HepG2 (cell line): ENCODE data around the gene ADGRV1. TPM values are rescaled to one million over a fixed set of nuclear protein-coding genes. Genes with fewer than 3 reads are reported as not detected.

Experiments used
- ATAC-seq: fragments of 200-7000 bp; cut with Tn5 transposase; 3 replicates; pipeline ENCODE4 v1.9.1; 2020; ENCODE audit warnings: mild to moderate bottlenecking, moderate library complexity
- BruUV-seq: library from RNA; stranded (reverse); fragments of 400-500 nt; replicated peaks from 2 replicates; lab custom pipeline; 2021; lab: Mats Ljungman, UMichigan
- CTCF ChIA-PET: fragments of 300-600 bp; formaldehyde crosslinking; extraction: SDS; loops from one replicate; lab custom pipeline; 2021; ENCODE audit warnings: low total read pairs, inconsistent platforms, low intra/inter-chr PET ratio; lab: Yijun Ruan, JAX
- POLR2A ChIA-PET: fragments of 350-600 bp; sonication (Branson Sonifier 250); formaldehyde crosslinking; loops from one replicate; lab custom pipeline; 2020; ENCODE audit warnings: antibody characterized with exemption, inconsistent platforms; lab: Yijun Ruan, JAX
- DNase-seq: peaks from one replicate; pipeline ENCODE4 v3.0.0-alpha.2; 2015; ENCODE audit warnings: low spot score
- FAIRE-seq: peaks from 3 replicates; lab custom pipeline; 2011; peaks lifted over from hg19 to GRCh38; lab: Jason Lieb, UNC
- H2AFZ ChIP-seq: one replicate; pipeline ENCODE4 v1.6.1; 2011; ENCODE audit warnings: low read length, inconsistent platforms
- H3K27ac ChIP-seq: fragments of 300-600 bp; 3 replicates; pipeline ENCODE4 v1.8.0; 2011; ENCODE audit warnings: mixed run types, mild to moderate bottlenecking, mixed read lengths, low read length, inconsistent platforms; ENCODE audit not compliant: insufficient read depth; ENCODE audit errors: extremely low read length
- H3K27me3 ChIP-seq, 2 experiments: fragments of 200-600 bp in 1 of 2; 2 replicates in 1 of 2; 3 replicates in 1 of 2; pipeline versions ENCODE4 v1.6.0 to v1.8.0; 2011; ENCODE audit warnings: low read length in 2 of 2, mild to moderate bottlenecking in 2 of 2, moderate library complexity in 2 of 2, inconsistent platforms in 1 of 2; ENCODE audit not compliant: insufficient read depth in 2 of 2, control insufficient read depth in 1 of 2
- H3K36me3 ChIP-seq, 2 experiments: fragments of 200-600 bp in 1 of 2; replicated peaks in 1 of 2; 2 replicates in 1 of 2; 3 replicates in 1 of 2; pipeline versions ENCODE4 v1.5.1 to v1.8.0; 2011; ENCODE audit warnings: low read length in 2 of 2, inconsistent platforms in 1 of 2; ENCODE audit not compliant: insufficient read depth in 2 of 2, control insufficient read depth in 1 of 2
- H3K4me1 ChIP-seq: 2 replicates; pipeline ENCODE4 v1.5.1; 2012; ENCODE audit warnings: low read length, inconsistent platforms; ENCODE audit not compliant: insufficient read depth
- H3K4me2 ChIP-seq: 2 replicates; pipeline ENCODE4 v1.6.0; 2011; ENCODE audit warnings: low read depth, low read length, inconsistent platforms
- H3K4me3 ChIP-seq, 3 experiments: fragments of 200-600 bp in 1 of 3; sonication (generic), shearing (Covaris generic) in 1 of 3; replicated peaks in 1 of 3; 2 replicates each; pipeline ENCODE4 v1.5.1; 2011 to 2016; ENCODE audit warnings: low read length in 3 of 3, inconsistent platforms in 2 of 3, low read depth in 2 of 3, mild to moderate bottlenecking in 2 of 3, control low read depth in 1 of 3, mixed read lengths in 1 of 3; ENCODE audit not compliant: insufficient read depth in 1 of 3
- H3K79me2 ChIP-seq: one replicate; pipeline ENCODE4 v1.6.1; 2011; ENCODE audit warnings: low read length, inconsistent platforms; ENCODE audit not compliant: insufficient read depth
- H3K9ac ChIP-seq: 2 replicates; pipeline ENCODE4 v1.6.0; 2011; ENCODE audit warnings: mild to moderate bottlenecking, low read depth, low read length, inconsistent platforms; ENCODE audit not compliant: insufficient read depth
- H3K9me3 ChIP-seq: 2 replicates; pipeline ENCODE4 v1.5.1; 2012; ENCODE audit warnings: mild to moderate bottlenecking, low read length
- H4K20me1 ChIP-seq: 2 replicates; pipeline ENCODE4 v1.6.0; 2011; ENCODE audit warnings: inconsistent platforms, mild to moderate bottlenecking, low read length, moderate library complexity; ENCODE audit not compliant: insufficient read depth
- CENPX ChIP-seq: sonication (generic); formaldehyde crosslinking; IDR thresholded peaks from 2 replicates; pipeline ENCODE4 v1.9.0; 2021; ENCODE audit warnings: mild to moderate bottlenecking, missing genetic modification reagents, moderate library complexity
- ERF ChIP-seq: IDR thresholded peaks from 2 replicates; pipeline ENCODE4 v1.6.1; 2018; ENCODE audit warnings: missing biosample characterization, missing genetic modification reagents
- HMGA1 ChIP-seq: sonication (generic); formaldehyde crosslinking; conservative IDR thresholded peaks from 2 replicates; pipeline ENCODE4 v1.4.0; 2020; ENCODE audit warnings: missing genetic modification reagents
- NFE2 ChIP-seq: sonication (generic); formaldehyde crosslinking; IDR thresholded peaks from 2 replicates; pipeline ENCODE4 v1.4.0; 2020; ENCODE audit warnings: missing genetic modification reagents
- RARA ChIP-seq: IDR thresholded peaks from 2 replicates; pipeline ENCODE4 v1.6.1; 2016; ENCODE audit warnings: missing genetic modification reagents, missing compliant biosample characterization
- RFX1 ChIP-seq: fragments of 450-650 bp; IDR thresholded peaks from 2 replicates; pipeline ENCODE4 v1.6.1; 2017
- RFX3 ChIP-seq: IDR thresholded peaks from 2 replicates; pipeline ENCODE4 v1.6.1; 2016; ENCODE audit warnings: missing biosample characterization, missing genetic modification reagents
- RXRA ChIP-seq: sonication (generic); formaldehyde crosslinking; IDR thresholded peaks from 2 replicates; pipeline ENCODE4 v1.5.1; 2020; ENCODE audit warnings: missing genetic modification reagents
- SRSF1 ChIP-seq: fragments of 200-400 bp; formaldehyde crosslinking; optimal IDR thresholded peaks from 2 replicates; pipeline ENCODE3; 2017; ENCODE audit warnings: mild to moderate bottlenecking, low read depth, low read length, moderate library complexity
- TBX2 ChIP-seq: sonication (generic); formaldehyde crosslinking; IDR thresholded peaks from 2 replicates; pipeline ENCODE4 v1.5.0; 2020; ENCODE audit warnings: missing genetic modification reagents, mild to moderate bottlenecking, borderline replicate concordance
- ZKSCAN8 ChIP-seq: IDR thresholded peaks from 2 replicates; pipeline ENCODE4 v1.6.1; 2016; ENCODE audit warnings: borderline replicate concordance, missing genetic modification reagents, missing compliant biosample characterization
- ZNF441 ChIP-seq: sonication (generic); formaldehyde crosslinking; IDR thresholded peaks from 2 replicates; pipeline ENCODE4 v1.7.0; 2021; ENCODE audit warnings: missing genetic modification reagents, borderline replicate concordance
- ZNF589 ChIP-seq: sonication (generic); formaldehyde crosslinking; conservative IDR thresholded peaks from 2 replicates; pipeline ENCODE4 v1.8.0; 2022; ENCODE audit warnings: mild to moderate bottlenecking, moderate library complexity, missing genetic modification reagents
- ZNF616 ChIP-seq: sonication (generic); formaldehyde crosslinking; IDR thresholded peaks from 2 replicates; pipeline ENCODE4 v1.5.0; 2020; ENCODE audit warnings: low read depth, mild to moderate bottlenecking, missing genetic modification reagents
- ZNF75D ChIP-seq: sonication (generic); formaldehyde crosslinking; IDR thresholded peaks from 2 replicates; pipeline ENCODE4 v1.8.1; 2023; ENCODE audit warnings: missing genetic modification reagents, mild to moderate bottlenecking, borderline replicate concordance
- in situ Hi-C: cut with HindIII; loops from 2 replicates; pipeline ENCODE4 v1.10.0; 2017; ENCODE audit warnings: low pct_unique_long_range_greater_than_20kb; ENCODE audit not compliant: extremely low pct_ligation_motif_present
- intact Hi-C: fragments of 100-400 bp; cut with micrococcal nuclease; formaldehyde crosslinking; loops from one replicate; pipeline ENCODE4 v1.10.0; 2022; ENCODE audit not compliant: unreplicated experiment
- polyA plus RNA-seq, 8 experiments: library from polyadenylated mRNA; depleted of rRNA in 3 of 8; stranded (reverse) in 7 of 8; unstranded in 1 of 8; fragments of >200 nt; fragmentation: Illumina TruSeq in 4 of 8; extraction: Trizol in 4 of 8; gene quantifications; 2 replicates each; pipeline versions ENCODE4 v1.2.1 to v1.2.3, GENCODE V29; 2011 to 2016; ENCODE audit warnings: low read depth in 4 of 8, missing spikeins in 1 of 8, mixed read lengths in 1 of 8; ENCODE audit not compliant: insufficient read depth in 1 of 8
- total RNA-seq, 5 experiments: library from RNA; depleted of rRNA; stranded (reverse); fragments of >200 nt; fragmentation: Illumina TruSeq; extraction: Trizol; gene quantifications; 2 replicates each; pipeline ENCODE4 v1.2.3, GENCODE V29; 2016; ENCODE audit warnings: low read depth in 1 of 5
- TF ChIP-seq, protein P1 (sequence below): sonication (generic); formaldehyde crosslinking; IDR thresholded peaks from 2 replicates; pipeline ENCODE4 v1.8.0; 2022; ENCODE audit warnings: mild to moderate bottlenecking, missing genetic modification reagents; ENCODE audit not compliant: insufficient replicate concordance
- TF ChIP-seq, protein P2 (sequence below): sonication (generic); formaldehyde crosslinking; IDR thresholded peaks from 2 replicates; pipeline ENCODE4 v1.8.0; 2022; ENCODE audit warnings: missing genetic modification reagents, low read depth, mild to moderate bottlenecking, borderline replicate concordance
- TF ChIP-seq, protein P3 (sequence below): sonication (generic); formaldehyde crosslinking; IDR thresholded peaks from 2 replicates; pipeline ENCODE4 v1.4.0; 2020; ENCODE audit warnings: mild to moderate bottlenecking, low read depth, missing genetic modification reagents

Gene ADGRV1
- total and polyA plus RNA-seq, 2 of the 13 experiments (the other 11 are each of a cell fraction or from before 2014, with no cell fraction given), result 1.7 to 3.9 TPM

DNA sequence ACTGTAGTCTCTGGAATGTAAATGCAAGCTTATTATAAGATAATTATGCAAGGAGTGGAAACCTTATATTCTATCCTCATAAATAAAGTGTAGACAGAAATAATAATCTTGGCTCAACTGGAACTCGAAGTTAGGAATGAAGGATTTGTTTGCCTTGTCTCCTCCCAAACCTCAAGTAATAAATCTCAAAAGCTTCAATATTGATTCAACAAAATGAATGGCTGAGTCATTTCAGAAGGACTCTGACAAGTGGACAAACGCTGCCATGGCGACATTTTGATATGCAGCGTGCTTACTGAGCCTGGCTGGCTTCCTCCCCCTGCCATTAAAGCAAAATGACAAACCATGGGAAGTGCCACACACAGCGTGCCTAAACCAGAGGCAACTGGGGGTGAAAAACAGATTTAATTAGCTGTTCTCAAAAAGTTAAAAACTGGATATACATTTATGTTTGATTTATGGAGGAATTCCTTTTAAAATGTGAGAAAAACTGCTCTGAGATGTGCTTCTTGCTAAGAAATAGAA is 10.5 kb upstream of the ADGRV1 start (continued):
- TF ChIP-seq RFX1 (peak; percentile 49; the same call in 1 of the 2 replicates), TBX2 (no peak), ZKSCAN8 (CRISPR knock-in tag) (no peak), RFX3 (peak; percentile 63), NFE2 (CRISPR knock-in tag) (0 out of 2 replicates have a peak, but pooled peaks have one; percentile 35)

DNA sequence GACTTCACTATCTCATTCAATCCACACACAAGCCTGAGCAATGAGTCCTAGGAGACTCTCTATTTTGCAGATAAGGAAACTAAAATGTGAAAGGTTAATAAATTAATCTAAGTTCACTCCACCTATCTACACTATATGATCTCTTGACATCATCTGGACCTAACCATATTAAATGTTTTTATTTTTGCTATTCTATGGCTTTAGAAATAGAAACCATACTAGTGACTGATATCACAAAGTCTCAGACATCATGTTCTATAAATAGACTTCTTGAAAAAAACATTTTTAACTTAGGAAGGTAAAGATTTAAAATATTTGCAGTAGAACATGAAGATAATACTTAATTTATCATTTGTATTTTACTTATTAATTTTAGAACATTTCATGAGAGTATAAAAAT is 9.4 kb upstream of the ADGRV1 start:
- POLR2A ChIA-PET, result no interaction called here
- no peaks in the 10 kb centered on the region for H3K9me3 ChIP-seq
- H3K27me3 ChIP-seq, result no peaks in the 10 kb centered on the region
- no TSS peak for BruUV-seq
- no peaks in the 10 kb centered on the region for H3K79me2 ChIP-seq
- H3K4me1 ChIP-seq, result peaks cover 8% of the 10 kb centered on the region
- H3K4me2 ChIP-seq, result no peak overlapping the region
- in situ Hi-C loops, result no loop called here
- no peak overlapping the region for H3K9ac ChIP-seq
- no peak overlapping the region for H3K4me3 ChIP-seq
- no peaks in the 10 kb centered on the region for H3K36me3 ChIP-seq
- ATAC-seq (no peak), DNase-seq (no peak)
- intact Hi-C loops, result no loop called here
- no peaks in the 10 kb centered on the region for H4K20me1 ChIP-seq
- no peak overlapping the region for H3K27ac ChIP-seq
- CTCF ChIA-PET, result no interaction called here
- TF ChIP-seq RARA, result no peak
- no peak for TF ChIP-seq ERF
- TF ChIP-seq ZNF616, result no peak
- TF ChIP-seq RXRA (CRISPR knock-in tag), result no peak
- no peak for TF ChIP-seq ZNF75D (CRISPR knock-in tag)
- no peak for TF ChIP-seq HMGA1 (CRISPR knock-in tag)
- TF ChIP-seq, protein P1, sequence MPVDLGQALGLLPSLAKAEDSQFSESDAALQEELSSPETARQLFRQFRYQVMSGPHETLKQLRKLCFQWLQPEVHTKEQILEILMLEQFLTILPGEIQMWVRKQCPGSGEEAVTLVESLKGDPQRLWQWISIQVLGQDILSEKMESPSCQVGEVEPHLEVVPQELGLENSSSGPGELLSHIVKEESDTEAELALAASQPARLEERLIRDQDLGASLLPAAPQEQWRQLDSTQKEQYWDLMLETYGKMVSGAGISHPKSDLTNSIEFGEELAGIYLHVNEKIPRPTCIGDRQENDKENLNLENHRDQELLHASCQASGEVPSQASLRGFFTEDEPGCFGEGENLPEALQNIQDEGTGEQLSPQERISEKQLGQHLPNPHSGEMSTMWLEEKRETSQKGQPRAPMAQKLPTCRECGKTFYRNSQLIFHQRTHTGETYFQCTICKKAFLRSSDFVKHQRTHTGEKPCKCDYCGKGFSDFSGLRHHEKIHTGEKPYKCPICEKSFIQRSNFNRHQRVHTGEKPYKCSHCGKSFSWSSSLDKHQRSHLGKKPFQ, result no peak
- no peak for TF ChIP-seq ZNF441
- TF ChIP-seq, protein P2, sequence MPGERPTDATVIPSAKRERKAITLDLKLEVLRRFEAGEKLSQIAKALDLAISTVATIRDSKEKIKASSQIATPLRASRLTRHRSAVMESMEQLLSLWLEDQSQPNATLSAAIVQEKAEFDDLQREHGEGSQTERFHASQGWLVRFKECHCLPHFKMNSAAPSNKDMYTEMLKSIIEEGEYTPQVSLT (CRISPR knock-in tag), result no peak
- TF ChIP-seq ZNF589, result no peak
- no peak for TF ChIP-seq CENPX
- TF ChIP-seq SRSF1, result no peak
- TF ChIP-seq, protein P3, sequence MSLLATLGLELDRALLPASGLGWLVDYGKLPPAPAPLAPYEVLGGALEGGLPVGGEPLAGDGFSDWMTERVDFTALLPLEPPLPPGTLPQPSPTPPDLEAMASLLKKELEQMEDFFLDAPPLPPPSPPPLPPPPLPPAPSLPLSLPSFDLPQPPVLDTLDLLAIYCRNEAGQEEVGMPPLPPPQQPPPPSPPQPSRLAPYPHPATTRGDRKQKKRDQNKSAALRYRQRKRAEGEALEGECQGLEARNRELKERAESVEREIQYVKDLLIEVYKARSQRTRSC (CRISPR knock-in tag), result no peak
- TF ChIP-seq, all 625 proteins: peak for 0
- no peak overlapping the region for H2AFZ ChIP-seq
- FAIRE-seq, result no peak
